DOHH2 (cell line): ENCODE results near the gene CPLX3.

Experiments
- H3F3A ChIP-seq: fragments of 200-600 bp; sonication (generic), shearing (Covaris generic); 2 replicates; pipeline ENCODE4 v1.6.0; 2016; ENCODE audit warnings: antibody characterized with exemption, mild to moderate bottlenecking; ENCODE audit not compliant: control insufficient read depth, insufficient read depth
- H3K27ac ChIP-seq: fragments of 200-600 bp; sonication (generic); 2 replicates; pipeline ENCODE4 v1.5.1; 2014; ENCODE audit warnings: low read depth, mild to moderate bottlenecking, low read length, moderate library complexity
- H3K27me3 ChIP-seq: fragments of 200-600 bp; sonication (generic); 2 replicates; pipeline ENCODE4 v1.6.1; 2014; ENCODE audit warnings: mild to moderate bottlenecking, low read length, mixed read lengths; ENCODE audit not compliant: control insufficient read depth
- H3K36me3 ChIP-seq: fragments of 200-600 bp; sonication (generic); 2 replicates; pipeline ENCODE4 v1.6.1; 2014; ENCODE audit warnings: mild to moderate bottlenecking, low read length, moderate library complexity, mixed read lengths; ENCODE audit not compliant: control insufficient read depth
- H3K4me1 ChIP-seq: fragments of 200-600 bp; sonication (generic); 2 replicates; pipeline ENCODE4 v1.6.1; 2014; ENCODE audit warnings: mild to moderate bottlenecking, low read length, mixed read lengths; ENCODE audit not compliant: control insufficient read depth
- H3K4me2 ChIP-seq: fragments of 200-600 bp; sonication (generic); 2 replicates; pipeline ENCODE4 v1.6.0; 2014; ENCODE audit warnings: mild to moderate bottlenecking, low read length, moderate library complexity
- H3K4me3 ChIP-seq: fragments of 200-600 bp; sonication (generic); 2 replicates; pipeline ENCODE4 v1.5.1; 2014; ENCODE audit warnings: mild to moderate bottlenecking, low read length, mixed read lengths
- H3K79me2 ChIP-seq: fragments of 200-600 bp; sonication (generic); 2 replicates; pipeline ENCODE4 v1.6.1; 2014; ENCODE audit warnings: mild to moderate bottlenecking, low read length, mixed read lengths; ENCODE audit not compliant: control insufficient read depth
- H3K9me2 ChIP-seq: fragments of 200-600 bp; sonication (generic); replicated peaks from 2 replicates; pipeline ENCODE4 v1.6.1; 2014; ENCODE audit warnings: mild to moderate bottlenecking, low read length, mixed read lengths; ENCODE audit not compliant: control insufficient read depth
- H3K9me3 ChIP-seq: fragments of 200-600 bp; sonication (generic); 2 replicates; pipeline ENCODE4 v1.6.1; 2014; ENCODE audit warnings: antibody characterized with exemption, low read length, mixed read lengths; ENCODE audit not compliant: control insufficient read depth, insufficient read depth
- H4K20me1 ChIP-seq: fragments of 200-600 bp; sonication (generic); 2 replicates; pipeline ENCODE4 v1.6.0; 2014; ENCODE audit warnings: low read depth, mild to moderate bottlenecking, antibody characterized with exemption, low read length, moderate library complexity; ENCODE audit not compliant: control insufficient read depth, insufficient read depth
- CTCF ChIP-seq: fragments of 200-600 bp; sonication (generic); IDR thresholded peaks from one replicate; pipeline ENCODE4 v1.5.1; 2014; ENCODE audit warnings: antibody characterized with exemption, mild to moderate bottlenecking, low read depth, low read length; ENCODE audit not compliant: poor library complexity, severe bottlenecking
- EZH2phosphoT487 ChIP-seq: fragments of 200-600 bp; sonication (generic); IDR thresholded peaks from 2 replicates; pipeline ENCODE4 v1.6.1; 2017; ENCODE audit warnings: borderline replicate concordance, mild to moderate bottlenecking, antibody characterized with exemption, low read length, moderate library complexity, mixed read lengths

CPLX3 gene

DNA sequence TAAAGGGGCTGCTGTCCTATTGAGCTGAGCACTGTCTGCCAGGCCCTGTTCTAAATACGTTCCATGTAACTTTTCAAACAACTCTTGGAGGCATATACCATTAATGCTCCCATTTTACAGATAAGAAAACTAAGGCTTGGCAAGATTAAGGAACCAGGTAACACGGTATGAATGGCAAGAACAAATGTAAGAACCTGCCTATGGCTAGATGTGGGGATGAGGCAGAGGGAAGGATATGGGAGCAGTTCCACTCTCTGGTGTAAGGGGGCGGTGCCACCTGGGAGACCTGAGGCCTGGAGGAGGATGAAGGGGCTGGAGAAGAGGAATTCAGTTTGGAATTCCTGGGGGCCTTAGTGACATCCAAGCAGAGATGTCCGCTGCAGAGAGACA lies 17.6 kb upstream of the CPLX3 start:
- Histone ChIP-seq H3K27me3 (peaks cover 8% of the 10 kb centered on the region), H3K79me2 (no peaks in the 10 kb centered on the region), H3K4me1 (peaks cover 8% of the 10 kb centered on the region), H3F3A (peaks cover 26% of the 10 kb centered on the region), H3K9me3 (no peaks in the 10 kb centered on the region), H3K9me2 (no peaks in the 10 kb centered on the region), H3K4me2 (no peak overlapping the region), H3K27ac (no peak overlapping the region), H4K20me1 (no peaks in the 10 kb centered on the region), H3K4me3 (no peak overlapping the region), H3K36me3 (peaks cover 12% of the 10 kb centered on the region)
- TF ChIP-seq EZH2phosphoT487 (no peak), CTCF (peak; percentile 19)

- Histone ChIP-seq H3K36me3 (peaks cover 8% of the 10 kb centered on the region), H3K9me3 (no peaks in the 10 kb centered on the region), H3K4me1 (peaks cover 8% of the 10 kb centered on the region), H3K27me3 (peaks cover 8% of the 10 kb centered on the region), H3K4me2 (no peak overlapping the region), H3K79me2 (no peaks in the 10 kb centered on the region), H4K20me1 (no peaks in the 10 kb centered on the region), H3K4me3 (no peak overlapping the region), H3K9me2 (no peaks in the 10 kb centered on the region), H3K27ac (no peak overlapping the region), H3F3A (peaks cover 22% of the 10 kb centered on the region)
- TF ChIP-seq EZH2phosphoT487 (no peak), CTCF (no peak)
Observed at GRCh38 chr15:74809242-74809641, 17.2 kb upstream of the CPLX3 start.

GRCh38 chr15:74809956-74810355 lies 16.5 kb upstream of the CPLX3 start:
- Histone ChIP-seq H3F3A (peaks cover 20% of the 10 kb centered on the region), H3K79me2 (no peaks in the 10 kb centered on the region), H4K20me1 (no peaks in the 10 kb centered on the region), H3K9me3 (no peaks in the 10 kb centered on the region), H3K4me2 (no peak overlapping the region), H3K9me2 (no peaks in the 10 kb centered on the region), H3K4me3 (no peak overlapping the region), H3K4me1 (peaks cover 8% of the 10 kb centered on the region), H3K27ac (no peak overlapping the region), H3K27me3 (peaks cover 8% of the 10 kb centered on the region), H3K36me3 (peaks cover under 1% of the 10 kb centered on the region; the same call in 1 of the 2 replicates)
- TF ChIP-seq EZH2phosphoT487, result no peak
- TF ChIP-seq CTCF, result no peak
